OCI-LY3 (cell line): ENCODE data around the gene TTC16.

Experiments used
- EZH2phosphoT487 ChIP-seq: fragments of 200-600 bp; shearing (Covaris generic); IDR thresholded peaks from 2 replicates; pipeline ENCODE4 v1.6.1; 2018; ENCODE audit warnings: antibody characterized with exemption, mixed run types, low read depth
- TF ChIP-seq, protein P1 (sequence below): fragments of 200-600, 300-600 bp; sonication (generic); IDR thresholded peaks from 2 replicates; pipeline ENCODE4 v1.5.1; 2014; ENCODE audit warnings: antibody characterized with exemption, low read length, low read depth

DNA sequence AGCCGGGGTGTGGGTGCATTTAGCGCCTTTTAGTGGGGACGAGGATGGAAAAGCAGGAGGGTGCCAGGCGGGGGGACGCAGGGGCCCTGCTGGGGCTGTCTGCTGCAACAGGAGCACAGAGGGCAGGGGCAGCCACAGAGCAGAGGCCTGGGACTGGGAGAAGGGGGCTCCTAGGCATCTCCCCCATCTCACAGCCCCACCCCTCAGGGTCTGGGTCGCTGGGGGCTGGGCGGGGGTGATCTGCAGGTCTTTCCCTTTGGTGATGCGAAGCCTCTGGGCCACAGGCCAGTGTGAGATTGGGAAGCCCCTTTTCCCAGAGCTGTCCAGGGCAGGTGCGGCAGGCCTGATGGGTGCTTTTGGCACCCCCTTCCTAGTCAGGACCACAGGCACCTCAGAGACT lies 14.4 kb downstream of the TTC16 start:
- TF ChIP-seq, protein P1, sequence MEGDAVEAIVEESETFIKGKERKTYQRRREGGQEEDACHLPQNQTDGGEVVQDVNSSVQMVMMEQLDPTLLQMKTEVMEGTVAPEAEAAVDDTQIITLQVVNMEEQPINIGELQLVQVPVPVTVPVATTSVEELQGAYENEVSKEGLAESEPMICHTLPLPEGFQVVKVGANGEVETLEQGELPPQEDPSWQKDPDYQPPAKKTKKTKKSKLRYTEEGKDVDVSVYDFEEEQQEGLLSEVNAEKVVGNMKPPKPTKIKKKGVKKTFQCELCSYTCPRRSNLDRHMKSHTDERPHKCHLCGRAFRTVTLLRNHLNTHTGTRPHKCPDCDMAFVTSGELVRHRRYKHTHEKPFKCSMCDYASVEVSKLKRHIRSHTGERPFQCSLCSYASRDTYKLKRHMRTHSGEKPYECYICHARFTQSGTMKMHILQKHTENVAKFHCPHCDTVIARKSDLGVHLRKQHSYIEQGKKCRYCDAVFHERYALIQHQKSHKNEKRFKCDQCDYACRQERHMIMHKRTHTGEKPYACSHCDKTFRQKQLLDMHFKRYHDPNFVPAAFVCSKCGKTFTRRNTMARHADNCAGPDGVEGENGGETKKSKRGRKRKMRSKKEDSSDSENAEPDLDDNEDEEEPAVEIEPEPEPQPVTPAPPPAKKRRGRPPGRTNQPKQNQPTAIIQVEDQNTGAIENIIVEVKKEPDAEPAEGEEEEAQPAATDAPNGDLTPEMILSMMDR: no peak
- no peak for TF ChIP-seq EZH2phosphoT487
